ENCODE results near the gene STK11IP.

The STK11IP gene

GRCh38 chr2:219553168-219553417 is 44.6 kb upstream of the STK11IP start:
- peak overlapping the region; percentile 69 for H3K4me3 ChIP-seq (ENCODE audit: low read length)
- no peak for DNase-seq (ENCODE audit: low read depth)
- no peak for TF ChIP-seq CTCF (conservative IDR thresholded peaks at IDR 0.05; ENCODE audit: low read length)

- DNase-seq (ENCODE audit: low read depth) = no peak
- no peak for TF ChIP-seq CTCF (conservative IDR thresholded peaks at IDR 0.05; ENCODE audit: low read length)
- H3K4me3 ChIP-seq (ENCODE audit: low read length) = no peak overlapping the region
Measured at GRCh38 chr2:219553463-219553963, 44.1 kb upstream of the STK11IP start.

- no peak for TF ChIP-seq CTCF (conservative IDR thresholded peaks at IDR 0.05; ENCODE audit: low read length)
- DNase-seq (ENCODE audit: low read depth) = no peak
- H3K4me3 ChIP-seq (ENCODE audit: low read length) = no peak overlapping the region
Measured at GRCh38 chr2:219554350-219554749, 43.3 kb upstream of the STK11IP start.

- DNase-seq (ENCODE audit: low read depth) = no peak
- no peak overlapping the region for H3K4me3 ChIP-seq (ENCODE audit: low read length)
- TF ChIP-seq CTCF (conservative IDR thresholded peaks at IDR 0.05; ENCODE audit: low read length) = no peak
Measured at GRCh38 chr2:219555956-219556355, 41.7 kb upstream of the STK11IP start.

GRCh38 chr2:219556413-219556812 is 41.2 kb upstream of the STK11IP start:
- TF ChIP-seq CTCF (conservative IDR thresholded peaks at IDR 0.05; ENCODE audit: low read length) = no peak
- no peak overlapping the region for H3K4me3 ChIP-seq (ENCODE audit: low read length)
- DNase-seq (ENCODE audit: low read depth) = no peak

- H3K4me3 ChIP-seq (ENCODE audit: low read length) = no peak overlapping the region
- TF ChIP-seq CTCF (conservative IDR thresholded peaks at IDR 0.05; ENCODE audit: low read length) = no peak
- no peak for DNase-seq (ENCODE audit: low read depth)
Measured at GRCh38 chr2:219557320-219557719, 40.3 kb upstream of the STK11IP start.

- DNase-seq (ENCODE audit: low read depth) = no peak
- no peak for TF ChIP-seq CTCF (conservative IDR thresholded peaks at IDR 0.05; ENCODE audit: low read length)
- H3K4me3 ChIP-seq (ENCODE audit: low read length) = no peak overlapping the region
Measured at GRCh38 chr2:219557791-219558785, 39.6 kb upstream of the STK11IP start.
